Mesendoderm (in vitro differentiated cells): ENCODE data around the gene ARHGEF6.

Source experiments
- DNase-seq: peaks from one replicate; pipeline ENCODE4 v3.0.0; 2013
- H2AK5ac ChIP-seq: 2 replicates; pipeline ENCODE4 v1.6.1; 2013; ENCODE audit warnings: low read length, inconsistent platforms
- H2BK120ac ChIP-seq: 2 replicates; pipeline ENCODE4 v1.6.1; 2013; ENCODE audit warnings: low read depth, mild to moderate bottlenecking, low read length, moderate library complexity, mixed read lengths
- H2BK15ac ChIP-seq: replicated peaks from 2 replicates; pipeline ENCODE4 v1.6.1; 2013; ENCODE audit warnings: low read depth, mild to moderate bottlenecking, moderate library complexity
- H2BK5ac ChIP-seq: 2 replicates; pipeline ENCODE4 v1.6.1; 2013; ENCODE audit warnings: low read length, inconsistent platforms
- H3K18ac ChIP-seq: 2 replicates; pipeline ENCODE4 v1.6.1; 2013; ENCODE audit warnings: mild to moderate bottlenecking, low read length, mixed read lengths
- H3K23ac ChIP-seq: one replicate; pipeline ENCODE4 v1.6.1; 2013; ENCODE audit warnings: low read length
- H3K27ac ChIP-seq: 2 replicates; pipeline ENCODE4 v1.5.1; 2013; ENCODE audit warnings: low read depth, mild to moderate bottlenecking, inconsistent platforms, low read length, moderate library complexity
- H3K27me3 ChIP-seq: 2 replicates; pipeline ENCODE4 v1.6.1; 2013; ENCODE audit warnings: low read length, control low read depth, mild to moderate bottlenecking, inconsistent platforms; ENCODE audit not compliant: insufficient read depth, poor library complexity
- H3K36me3 ChIP-seq: 2 replicates; pipeline ENCODE4 v1.6.1; 2013; ENCODE audit warnings: low read length, inconsistent platforms; ENCODE audit not compliant: control insufficient read depth, insufficient read depth
- H3K4ac ChIP-seq: one replicate; pipeline ENCODE4 v1.6.1; 2013; ENCODE audit warnings: low read depth, mild to moderate bottlenecking, low read length, moderate library complexity
- H3K4me1 ChIP-seq: 2 replicates; pipeline ENCODE4 v1.6.1; 2013; ENCODE audit warnings: low read depth, low read length, inconsistent platforms; ENCODE audit not compliant: control insufficient read depth
- H3K4me2 ChIP-seq: 2 replicates; pipeline ENCODE4 v1.6.1; 2013; ENCODE audit warnings: low read length
- H3K4me3 ChIP-seq: 2 replicates; pipeline ENCODE4 v1.5.1; 2013; ENCODE audit warnings: mild to moderate bottlenecking, low read length
- H3K56ac ChIP-seq: one replicate; pipeline ENCODE4 v1.6.1; 2013; ENCODE audit warnings: low read length
- H3K79me1 ChIP-seq: 2 replicates; pipeline ENCODE4 v1.6.1; 2013; ENCODE audit warnings: low read length, inconsistent platforms
- H3K79me2 ChIP-seq: 2 replicates; pipeline ENCODE4 v1.6.1; 2013; ENCODE audit warnings: mild to moderate bottlenecking, low read length; ENCODE audit not compliant: control insufficient read depth, insufficient read depth
- H3K9ac ChIP-seq: 2 replicates; pipeline ENCODE4 v1.6.1; 2013; ENCODE audit warnings: low read length, inconsistent platforms
- H4K5ac ChIP-seq: one replicate; pipeline ENCODE4 v1.6.1; 2013; ENCODE audit warnings: low read length
- H4K8ac ChIP-seq: one replicate; pipeline ENCODE4 v1.6.1; 2013; ENCODE audit warnings: low read depth, mild to moderate bottlenecking, control low read depth, low read length, moderate library complexity
- WGBS: extraction: QIAGEN DNeasy Blood & Tissue Kit; methylation state at CpG from one replicate; pipeline ENCODE4 v1.1.7; 2013; ENCODE audit warnings: low lambda C conversion rate, missing lambda C conversion rate; ENCODE audit not compliant: insufficient coverage; ENCODE audit errors: extremely low coverage; 5-methylcytosine and 5-hydroxymethylcytosine counted together

Gene ARHGEF6

DNA sequence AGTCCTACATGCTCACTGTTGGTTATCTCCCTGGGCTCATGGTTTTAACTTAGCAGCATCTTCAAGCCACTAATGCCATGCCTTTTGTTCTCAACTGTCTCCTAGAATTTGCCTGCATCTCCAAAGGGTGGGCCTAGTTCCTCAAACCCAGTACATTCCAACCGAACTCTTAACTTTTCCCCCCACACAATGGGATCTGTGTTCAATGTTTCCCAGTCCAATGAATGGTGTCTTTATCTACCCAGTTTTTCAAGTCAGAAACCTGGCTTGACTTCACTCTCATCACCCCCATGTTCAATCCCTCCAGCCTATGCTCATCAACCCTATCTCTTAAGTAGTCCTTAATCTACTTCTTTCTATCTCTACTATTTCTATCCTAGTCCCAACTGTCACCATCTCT, 119.8 kb downstream of the ARHGEF6 start:
- Histone ChIP-seq H2BK5ac (no peak overlapping the region), H3K4me3 (no peak overlapping the region), H3K23ac (no peak overlapping the region), H3K9ac (no peak overlapping the region), H3K56ac (no peak overlapping the region), H3K27ac (no peak overlapping the region), H2BK120ac (no peak overlapping the region), H3K4ac (no peak overlapping the region), H4K8ac (no peak overlapping the region), H3K36me3 (no peaks in the 10 kb centered on the region), H3K79me1 (no peaks in the 10 kb centered on the region), H3K4me2 (no peak overlapping the region), H2AK5ac (no peak overlapping the region), H3K79me2 (no peaks in the 10 kb centered on the region), H4K5ac (no peak overlapping the region), H2BK15ac (no peak overlapping the region), H3K27me3 (no peaks in the 10 kb centered on the region), H3K18ac (no peak overlapping the region), H3K4me1 (no peaks in the 10 kb centered on the region)
- DNase-seq: no peak
- no CpG with 5 or more reads among the region's 1 CpG for WGBS

DNA sequence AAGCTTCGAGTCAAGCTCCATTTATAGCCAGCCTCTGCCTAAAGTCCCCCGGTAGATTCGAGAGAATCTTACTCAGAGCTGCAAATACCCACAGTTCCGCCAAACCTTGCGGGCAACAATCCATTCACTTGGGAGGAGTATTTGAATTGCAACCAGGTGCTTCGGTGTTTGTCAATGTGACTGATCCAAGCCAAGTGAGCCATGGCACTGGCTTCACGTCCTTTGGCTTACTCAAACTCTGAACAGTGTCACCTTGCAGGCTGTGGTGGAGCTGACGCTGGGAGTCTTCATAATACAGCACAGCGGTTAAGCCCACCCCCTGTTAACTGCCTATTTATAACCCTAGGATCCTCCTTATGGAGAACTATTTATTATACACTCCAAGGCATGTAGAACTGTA, 121.6 kb downstream of the ARHGEF6 start:
- no peak overlapping the region for H3K9ac ChIP-seq
- H3K4me2 ChIP-seq: no peak overlapping the region
- no CpG with 5 or more reads among the region's 9 CpGs for WGBS
- no peaks in the 10 kb centered on the region for H3K36me3 ChIP-seq
- H3K23ac ChIP-seq: no peak overlapping the region
- no peak overlapping the region for H3K4ac ChIP-seq
- H2BK120ac ChIP-seq: no peak overlapping the region
- no peak overlapping the region for H2AK5ac ChIP-seq
- no peak overlapping the region for H2BK5ac ChIP-seq
- H4K5ac ChIP-seq: no peak overlapping the region
- H3K56ac ChIP-seq: no peak overlapping the region
- no peaks in the 10 kb centered on the region for H3K79me2 ChIP-seq
- no peaks in the 10 kb centered on the region for H3K79me1 ChIP-seq
- no peak for DNase-seq
- no peak overlapping the region for H3K18ac ChIP-seq
- no peak overlapping the region for H2BK15ac ChIP-seq
- H3K4me3 ChIP-seq: no peak overlapping the region
- no peaks in the 10 kb centered on the region for H3K27me3 ChIP-seq
- no peak overlapping the region for H3K27ac ChIP-seq
- no peak overlapping the region for H4K8ac ChIP-seq
- no peaks in the 10 kb centered on the region for H3K4me1 ChIP-seq

DNA sequence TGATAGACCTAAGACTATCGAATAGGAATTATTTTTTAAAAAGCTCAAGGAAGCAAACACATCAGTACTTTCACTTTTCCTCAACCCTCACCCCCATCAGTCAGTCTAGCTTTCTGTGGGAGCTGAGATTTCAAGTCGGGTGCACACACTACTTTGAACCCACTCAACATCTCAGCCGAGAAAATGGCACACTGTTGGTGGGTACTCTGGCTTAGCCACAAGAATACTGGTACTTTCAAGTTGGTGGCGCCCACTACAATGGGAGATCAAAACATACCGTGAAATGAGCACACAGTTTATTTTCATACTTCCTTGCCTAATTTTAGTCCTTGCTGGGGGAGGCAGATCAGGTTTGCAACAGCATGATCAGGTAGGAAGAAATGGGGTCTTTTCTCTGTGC, 122.6 kb downstream of the ARHGEF6 start:
- Histone ChIP-seq H3K56ac (no peak overlapping the region), H4K5ac (no peak overlapping the region), H3K4ac (no peak overlapping the region), H2BK120ac (no peak overlapping the region), H3K9ac (no peak overlapping the region), H4K8ac (no peak overlapping the region), H2BK5ac (no peak overlapping the region), H3K18ac (no peak overlapping the region), H3K4me3 (no peak overlapping the region), H3K79me1 (no peaks in the 10 kb centered on the region), H3K23ac (no peak overlapping the region), H3K27me3 (no peaks in the 10 kb centered on the region), H3K4me1 (no peaks in the 10 kb centered on the region), H3K79me2 (no peaks in the 10 kb centered on the region), H2BK15ac (no peak overlapping the region), H3K27ac (no peak overlapping the region), H3K4me2 (no peak overlapping the region), H3K36me3 (no peaks in the 10 kb centered on the region), H2AK5ac (no peak overlapping the region)
- DNase-seq: no peak
- WGBS: no CpG with 5 or more reads among the region's 5 CpGs

DNA sequence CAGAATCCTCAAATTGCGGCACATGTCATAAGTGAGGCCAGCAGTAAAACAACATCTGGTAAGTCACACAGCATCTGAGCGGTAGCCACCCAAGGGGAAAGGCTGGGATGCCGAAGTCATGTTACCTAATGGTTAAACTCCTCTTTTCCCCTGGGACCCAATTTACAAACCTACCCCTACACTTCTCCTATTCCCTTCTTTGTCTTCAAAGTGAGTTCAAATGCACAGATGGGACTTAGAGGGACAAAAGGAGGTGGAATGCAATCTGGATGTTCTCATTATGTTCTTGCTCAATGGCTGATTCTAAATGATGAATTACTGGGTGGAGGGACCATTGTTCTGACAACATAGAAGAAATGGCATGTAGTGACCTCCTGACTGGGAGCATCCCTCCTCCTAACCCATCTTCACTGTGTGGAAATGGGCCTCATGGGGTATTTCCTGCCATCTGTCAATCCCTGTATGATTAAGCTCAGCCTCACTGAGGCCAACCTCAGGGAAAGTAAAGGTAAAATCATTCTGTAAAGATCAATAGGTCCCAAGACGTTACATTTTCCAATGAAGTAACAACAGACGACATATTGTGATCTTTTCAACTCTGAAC, 124.3 kb downstream of the ARHGEF6 start:
- DNase-seq: no peak
- Histone ChIP-seq H2BK120ac (no peak overlapping the region), H3K4ac (no peak overlapping the region), H3K4me1 (no peaks in the 10 kb centered on the region), H4K8ac (no peak overlapping the region), H3K4me2 (no peak overlapping the region), H3K79me2 (no peaks in the 10 kb centered on the region), H3K27ac (no peak overlapping the region), H2BK5ac (no peak overlapping the region), H2AK5ac (no peak overlapping the region), H3K27me3 (no peaks in the 10 kb centered on the region), H2BK15ac (no peak overlapping the region), H3K56ac (no peak overlapping the region), H3K36me3 (no peaks in the 10 kb centered on the region), H3K18ac (no peak overlapping the region), H3K4me3 (no peak overlapping the region), H3K23ac (no peak overlapping the region), H4K5ac (no peak overlapping the region), H3K79me1 (no peaks in the 10 kb centered on the region), H3K9ac (no peak overlapping the region)
- WGBS: no CpG with 5 or more reads among the region's 5 CpGs

DNA sequence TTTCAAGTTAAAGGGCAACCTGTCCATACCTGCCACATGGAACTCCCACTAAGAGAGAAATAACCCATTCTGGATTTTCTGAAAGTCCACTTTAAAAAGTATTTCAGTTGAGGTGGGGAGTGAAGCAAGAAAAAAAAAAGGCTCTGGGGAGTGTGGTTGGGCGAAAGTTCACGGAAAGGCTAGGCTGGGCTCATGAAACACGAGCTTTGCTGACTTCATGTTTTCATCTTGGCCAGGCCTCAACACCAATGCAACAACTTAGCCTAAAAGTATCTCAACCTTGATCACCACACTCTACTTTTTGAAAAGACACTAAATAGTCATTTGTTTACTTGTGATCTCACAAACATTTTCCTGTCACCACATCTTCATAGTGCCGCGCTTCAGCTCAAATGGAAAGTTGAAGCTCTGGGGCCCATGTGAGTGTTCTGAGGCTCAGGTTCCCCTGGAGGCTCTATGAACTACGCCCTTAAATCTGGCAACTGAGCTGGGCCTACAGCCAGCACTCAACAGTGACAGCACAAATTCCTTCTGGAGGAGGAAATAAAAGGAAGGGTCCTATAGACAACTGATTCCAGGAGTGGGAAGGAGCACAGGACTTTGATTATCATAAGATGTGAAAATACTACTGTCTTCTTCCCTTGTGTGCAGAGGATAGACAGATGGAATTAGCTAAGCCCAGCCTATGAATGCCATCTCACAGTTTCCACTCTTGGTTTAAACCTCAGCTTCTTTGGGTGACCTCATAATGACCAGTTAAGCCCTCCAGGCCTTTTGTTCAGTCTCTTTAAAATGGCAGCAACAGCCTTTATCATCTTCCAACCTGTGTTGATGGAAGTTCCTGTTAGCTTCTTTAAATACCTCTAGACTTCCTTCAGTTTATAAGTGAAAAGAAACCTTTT, 127.7 kb downstream of the ARHGEF6 start:
- H2AK5ac ChIP-seq: no peak overlapping the region
- no peaks in the 10 kb centered on the region for H3K27me3 ChIP-seq
- no CpG with 5 or more reads among the region's 6 CpGs for WGBS
- H3K18ac ChIP-seq: no peak overlapping the region
- no peaks in the 10 kb centered on the region for H3K79me1 ChIP-seq
- no peaks in the 10 kb centered on the region for H3K36me3 ChIP-seq
- no peak for DNase-seq
- H3K4me2 ChIP-seq: no peak overlapping the region
- H3K56ac ChIP-seq: no peak overlapping the region
- no peak overlapping the region for H4K8ac ChIP-seq
- no peak overlapping the region for H3K23ac ChIP-seq
- no peak overlapping the region for H2BK15ac ChIP-seq
- no peak overlapping the region for H3K4ac ChIP-seq
- no peaks in the 10 kb centered on the region for H3K79me2 ChIP-seq
- H3K4me1 ChIP-seq: no peaks in the 10 kb centered on the region
- H2BK120ac ChIP-seq: no peak overlapping the region
- no peak overlapping the region for H4K5ac ChIP-seq
- no peak overlapping the region for H3K9ac ChIP-seq
- no peak overlapping the region for H2BK5ac ChIP-seq
- no peak overlapping the region for H3K27ac ChIP-seq
- H3K4me3 ChIP-seq: no peak overlapping the region
